Measurements from ENCODE around the gene AGFG1.

AGFG1 gene

DNA sequence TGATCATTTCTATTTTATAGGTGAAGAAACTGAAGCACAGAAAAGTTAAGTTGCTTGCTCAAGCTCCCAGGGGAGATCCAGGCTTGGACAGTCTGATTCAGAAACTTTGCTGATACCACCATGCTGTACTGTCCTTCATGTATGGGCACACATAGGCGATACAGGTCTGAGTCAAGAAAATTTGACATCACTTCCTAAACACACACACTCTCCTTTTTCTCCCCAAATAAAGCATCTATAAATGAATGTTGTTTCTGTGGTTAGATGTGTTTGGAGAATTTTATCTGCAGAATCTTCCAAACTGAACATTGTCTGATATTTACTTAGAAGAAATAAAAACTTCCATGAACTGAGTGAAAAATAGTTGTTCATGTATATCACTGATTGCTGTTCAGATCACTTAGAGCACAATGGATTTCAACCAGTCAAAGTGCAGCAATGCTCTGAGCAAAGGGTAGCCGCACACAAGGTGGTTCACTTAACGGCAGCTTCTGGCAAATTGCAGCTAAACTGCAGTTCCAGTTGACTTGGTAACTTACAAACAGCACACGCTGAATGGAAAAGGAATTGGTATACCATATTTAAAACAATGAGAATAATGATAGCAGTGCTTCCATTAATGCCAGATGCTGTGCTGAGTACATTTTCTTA, 10.0 kb upstream of the AGFG1 start:
- DNase-seq = peak; percentile 14

DNA sequence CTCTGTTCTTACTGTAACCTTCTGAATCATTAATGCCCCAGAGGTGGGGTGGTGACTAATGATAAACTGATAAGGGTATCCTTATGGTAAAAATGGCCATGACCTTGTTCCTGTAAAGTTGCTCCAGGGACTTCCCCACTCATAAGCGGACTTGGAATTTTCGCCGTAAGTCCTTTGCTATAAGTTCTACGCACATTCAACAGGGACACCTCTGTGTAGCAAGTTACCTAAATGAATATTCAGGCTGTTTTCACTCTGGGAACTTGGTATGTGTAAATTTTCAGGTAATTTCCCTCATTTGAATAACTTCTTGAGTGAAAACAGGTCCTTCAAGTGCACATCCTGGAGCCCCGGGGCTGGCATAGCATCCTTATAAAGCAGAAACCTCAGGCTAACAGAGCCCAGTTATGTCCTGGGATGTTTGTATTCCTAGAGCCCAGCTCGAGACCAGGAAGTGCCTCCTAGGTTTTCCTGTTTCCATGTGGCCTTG, 9.4 kb upstream of the AGFG1 start:
- DNase-seq = no peak

DNA sequence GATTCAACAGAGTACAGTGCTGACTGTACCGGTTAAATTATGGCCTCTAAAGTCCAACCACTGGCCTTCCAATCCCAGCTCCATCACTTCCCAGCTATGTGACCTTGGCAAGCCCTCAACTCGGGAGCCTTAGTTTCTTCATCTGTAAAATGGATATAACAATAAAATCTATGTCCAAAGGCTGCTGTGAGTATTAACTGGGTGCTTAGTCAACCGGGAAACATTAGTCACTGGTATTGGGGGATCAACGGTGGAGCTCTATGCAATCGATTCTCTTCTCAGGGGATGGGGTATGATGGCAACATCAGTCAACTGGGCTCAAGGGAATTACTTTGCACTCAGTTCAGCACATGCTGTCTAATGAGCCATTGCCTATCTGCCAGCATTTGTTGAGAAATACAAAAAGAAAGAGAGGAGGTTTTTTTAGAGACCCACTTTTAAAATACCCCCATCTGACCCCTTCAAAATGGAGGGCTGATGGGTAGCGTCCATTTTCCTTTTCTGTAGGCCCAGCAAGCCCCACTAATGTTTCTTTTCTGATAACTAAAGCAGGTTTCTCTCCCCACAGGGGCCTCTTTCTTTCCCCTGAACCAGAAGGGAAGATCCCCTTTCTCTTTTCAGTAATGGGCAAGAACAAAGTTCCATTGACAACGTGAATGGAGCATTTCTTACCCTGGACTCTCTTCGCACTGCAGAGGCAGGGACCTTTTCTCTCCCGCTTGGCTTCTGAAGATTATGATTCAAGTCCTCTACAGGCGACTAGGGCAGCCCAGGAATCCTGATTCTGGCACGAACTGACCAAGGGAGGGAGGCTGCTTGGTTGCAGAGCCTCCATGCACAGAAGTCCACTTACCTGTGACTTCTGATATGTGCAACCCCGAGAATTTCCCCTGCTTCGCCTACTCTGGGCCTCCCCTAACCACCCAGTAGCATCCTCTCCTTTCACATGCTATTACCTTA, 8.7 kb upstream of the AGFG1 start:
- DNase-seq = no peak

DNA sequence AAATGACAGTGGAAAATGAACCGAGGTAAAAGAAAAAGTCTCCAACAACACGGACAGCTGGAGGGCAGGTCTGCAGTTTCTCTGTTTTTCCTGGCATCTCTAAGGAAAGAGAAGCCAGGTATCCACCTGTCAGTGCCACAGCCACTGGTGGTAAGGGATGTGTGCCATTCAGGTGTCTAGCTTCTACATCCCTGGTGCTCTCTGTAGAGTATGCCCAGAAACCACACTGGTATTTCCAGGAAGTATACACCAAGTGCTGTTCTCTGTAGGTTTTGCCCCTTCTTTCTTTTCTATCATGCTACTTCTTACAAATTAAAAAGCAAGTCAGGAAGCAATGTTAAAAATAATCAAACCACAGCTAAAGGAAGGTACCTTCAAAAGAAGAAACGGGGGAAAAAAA, 7.6 kb upstream of the AGFG1 start:
- DNase-seq = no peak

DNA sequence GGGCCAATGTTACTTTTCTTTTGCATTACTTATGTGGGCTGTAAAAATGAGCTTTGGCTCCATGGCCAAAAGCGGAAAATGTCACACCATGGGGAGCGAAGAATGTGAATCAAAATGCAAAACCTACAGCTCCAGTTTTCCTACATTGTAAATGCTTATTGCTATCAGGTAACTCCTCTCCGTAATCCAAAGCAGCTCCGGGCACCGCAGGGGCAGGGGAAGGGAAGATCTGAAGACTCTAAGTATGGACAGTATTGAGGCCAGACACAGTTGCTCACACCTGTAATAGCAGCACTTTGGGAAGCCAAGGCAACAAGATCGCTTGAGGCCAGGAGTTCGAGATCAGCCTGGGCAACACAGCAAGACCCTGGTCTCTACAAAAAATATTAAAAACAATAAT, 7.1 kb upstream of the AGFG1 start:
- DNase-seq = no peak

DNA sequence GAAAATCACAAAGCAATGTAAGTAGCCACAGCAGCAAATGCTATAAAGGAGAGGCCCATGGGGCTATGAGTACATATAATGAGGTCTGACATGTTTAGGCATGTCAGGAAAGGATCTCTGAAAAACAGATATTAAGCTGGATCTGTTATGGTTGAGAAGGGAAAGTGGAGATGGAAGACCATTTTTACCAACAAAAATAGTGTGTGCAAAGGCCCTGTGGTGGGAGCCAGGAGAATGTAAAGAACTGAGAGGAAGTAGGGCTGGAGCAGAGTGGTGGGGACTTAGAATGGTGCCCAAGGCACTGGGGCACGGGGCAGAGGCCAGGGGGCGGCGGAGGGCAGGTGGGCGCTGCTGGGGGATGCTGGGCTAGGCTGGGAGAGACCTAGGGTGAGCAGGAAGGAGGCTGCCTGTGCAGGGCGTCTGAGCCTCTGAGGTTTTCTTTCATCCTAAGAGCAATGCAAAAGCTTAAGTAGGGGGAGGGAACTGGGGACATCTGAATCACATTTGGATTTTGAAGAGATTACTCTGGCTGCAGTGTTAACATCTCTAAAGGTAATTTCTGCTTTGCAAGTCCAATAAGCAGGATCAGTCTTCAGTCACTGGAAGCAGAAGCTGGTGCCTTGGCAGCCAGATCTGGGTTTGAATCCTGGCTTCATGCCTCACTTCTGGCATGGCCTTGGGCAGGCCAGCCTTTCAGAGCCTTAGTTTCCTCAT, 4.9 kb upstream of the AGFG1 start:
- no peak for DNase-seq

DNA sequence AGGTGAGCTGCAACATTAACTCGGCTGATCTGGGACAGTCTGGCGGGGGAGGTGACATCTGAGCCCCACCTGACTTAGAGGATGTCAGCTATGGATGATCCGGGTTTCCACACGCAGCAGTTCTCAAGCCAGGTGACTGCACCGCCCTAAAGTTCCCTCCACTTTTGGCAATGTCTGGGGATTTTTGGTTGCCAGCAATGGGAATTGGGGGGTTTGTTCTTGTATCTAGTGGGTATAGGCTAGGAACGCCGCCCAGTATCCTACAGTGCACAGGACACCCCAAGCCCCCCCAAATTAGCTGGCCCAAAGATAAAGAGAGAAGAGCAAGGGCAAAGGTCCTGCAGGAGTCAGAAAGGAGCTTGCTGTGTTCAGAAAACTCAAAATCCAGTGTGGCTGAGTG, 544 bp upstream of the AGFG1 start:
- no peak for DNase-seq

DNA sequence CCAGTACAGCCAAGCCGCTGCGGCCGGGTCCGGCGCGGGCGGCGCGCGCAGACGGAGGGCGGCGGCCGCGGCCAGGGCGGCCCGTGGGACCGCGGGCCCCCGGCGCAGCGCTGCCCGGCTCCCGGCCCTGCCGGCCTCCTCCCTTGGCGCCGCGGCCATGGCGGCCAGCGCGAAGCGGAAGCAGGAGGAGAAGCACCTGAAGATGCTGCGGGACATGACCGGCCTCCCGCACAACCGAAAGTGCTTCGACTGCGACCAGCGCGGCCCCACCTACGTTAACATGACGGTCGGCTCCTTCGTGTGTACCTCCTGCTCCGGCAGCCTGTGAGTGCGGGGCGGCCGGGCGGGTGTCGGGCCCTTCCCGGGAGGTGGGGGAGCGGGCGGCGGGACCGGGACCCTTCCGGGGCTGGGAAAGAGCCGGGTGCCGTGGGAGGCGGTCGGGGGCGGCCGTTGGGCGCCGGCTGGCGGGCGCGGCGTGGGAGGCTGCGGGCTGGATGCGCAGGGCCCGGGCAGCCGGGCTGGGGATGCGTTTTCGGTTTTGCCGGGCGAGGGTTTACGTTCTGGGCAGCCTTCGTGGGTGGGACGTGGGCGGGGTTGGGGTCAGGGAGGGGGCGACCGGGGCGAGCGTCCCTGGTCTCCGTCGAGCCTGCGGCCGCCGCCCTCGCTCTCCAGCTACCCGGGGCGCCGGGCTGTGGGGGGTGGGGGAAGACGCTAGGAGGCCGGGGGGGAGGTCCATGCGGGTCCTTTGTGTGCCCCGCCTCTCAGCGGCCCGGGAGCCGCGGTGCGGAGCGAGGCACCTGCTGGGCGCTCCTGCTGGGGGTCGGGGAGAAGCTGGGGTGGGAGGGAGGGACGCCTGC, 537 bp downstream of the AGFG1 start:
- DNase-seq = peak; percentile 33

DNA sequence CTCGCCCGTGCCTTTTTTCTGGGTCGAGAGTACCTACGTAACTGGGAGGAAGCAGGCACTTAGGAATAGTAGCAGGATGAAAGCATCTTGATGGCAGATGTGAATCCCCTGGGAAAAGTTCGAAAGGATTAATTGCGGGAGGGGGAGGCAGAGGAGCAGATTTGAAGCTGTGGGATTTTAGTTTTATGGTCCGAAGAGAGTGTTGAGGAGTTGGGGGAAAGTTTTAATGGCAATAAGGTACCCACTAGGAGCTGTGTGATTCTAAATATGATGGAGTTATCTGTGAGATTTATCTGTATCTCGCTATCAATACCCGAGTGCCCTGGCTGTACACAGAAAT, 1.1 kb downstream of the AGFG1 start:
- DNase-seq = no peak

DNA sequence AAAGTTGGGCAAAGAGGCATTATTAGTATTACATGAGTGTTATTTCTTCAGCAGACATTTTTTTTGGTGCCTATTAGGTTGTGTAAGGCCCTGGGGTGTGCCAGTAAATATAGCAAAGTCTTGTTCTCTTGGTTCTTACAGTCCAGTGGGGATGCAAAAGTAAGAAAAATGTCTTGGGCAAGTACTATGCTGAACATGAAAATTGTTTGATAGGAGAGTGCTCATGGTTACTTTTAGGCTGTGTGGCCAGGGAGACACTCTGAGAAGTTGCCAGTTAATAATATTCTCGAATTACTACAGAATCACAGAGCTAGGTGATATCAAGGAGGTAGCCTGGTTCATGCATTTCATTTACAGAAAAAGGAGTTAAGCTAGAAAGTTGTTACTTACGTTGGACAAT, 1.9 kb downstream of the AGFG1 start:
- no peak for DNase-seq

DNA sequence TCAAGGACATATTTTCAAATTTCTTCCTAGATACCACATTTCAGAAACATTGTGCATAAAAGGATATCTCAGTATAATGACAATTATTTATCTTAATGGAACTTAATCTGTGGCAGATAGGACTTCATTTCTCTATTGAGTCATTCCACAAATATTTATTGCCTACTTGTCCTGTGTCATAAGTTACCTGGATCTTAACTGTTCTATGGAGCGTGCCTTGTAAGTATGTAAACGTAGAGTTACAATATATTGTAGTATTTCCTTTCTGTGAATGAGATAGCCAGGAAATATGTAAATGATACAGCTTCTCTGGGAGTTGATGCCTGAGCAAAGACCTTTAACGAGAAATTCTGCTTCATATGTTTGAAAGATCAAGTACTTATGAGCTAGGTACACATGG, 2.5 kb downstream of the AGFG1 start:
- DNase-seq = no peak

DNA sequence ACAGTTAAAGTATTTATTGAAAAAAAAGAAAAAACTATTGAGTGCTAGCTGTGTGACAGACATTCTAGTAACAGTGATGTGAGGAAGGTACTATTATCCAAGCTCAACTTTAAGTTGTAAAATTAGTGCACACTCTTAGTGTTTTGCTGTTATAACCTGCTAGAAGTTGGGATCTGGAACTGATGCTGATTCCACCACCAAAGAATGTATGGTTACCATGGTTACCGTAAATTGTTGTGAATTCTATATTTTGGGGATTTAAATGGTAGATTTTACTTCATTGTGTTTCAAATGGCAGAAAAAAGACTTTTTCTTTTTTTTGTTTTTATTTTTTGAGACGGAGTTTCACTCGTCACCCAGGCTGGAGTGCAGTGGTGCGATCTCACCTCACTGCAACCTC, 5.3 kb downstream of the AGFG1 start:
- DNase-seq = peak; percentile 50

DNA sequence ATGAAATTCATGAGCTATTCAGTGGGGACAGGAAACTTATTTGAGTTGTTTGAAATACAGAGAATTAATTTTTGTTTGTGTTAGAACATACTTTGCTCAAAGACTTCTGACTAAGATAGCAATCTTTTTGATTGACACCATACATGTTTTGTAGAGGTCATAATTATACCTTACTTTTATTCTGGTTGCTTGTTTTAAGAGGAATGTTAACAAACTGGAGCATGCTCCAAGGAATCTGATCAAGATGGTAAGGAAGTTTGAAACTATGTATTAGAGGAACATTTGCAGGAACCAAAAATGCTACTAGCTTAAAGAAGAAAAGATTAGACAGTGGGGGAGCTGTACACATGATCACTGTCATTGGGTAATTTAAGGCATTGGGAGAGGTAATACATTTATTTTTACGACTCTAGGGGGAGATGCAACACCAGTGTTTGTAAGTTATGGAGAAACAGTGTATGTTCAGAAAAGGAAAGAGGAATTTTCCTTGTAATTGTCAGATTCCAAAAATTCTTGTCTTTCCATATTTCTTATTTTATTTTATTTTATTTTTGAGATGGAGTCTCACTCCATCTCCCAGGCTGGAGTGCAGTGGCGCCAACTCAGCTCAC, 8.0 kb downstream of the AGFG1 start:
- DNase-seq = peak; percentile 41

DNA sequence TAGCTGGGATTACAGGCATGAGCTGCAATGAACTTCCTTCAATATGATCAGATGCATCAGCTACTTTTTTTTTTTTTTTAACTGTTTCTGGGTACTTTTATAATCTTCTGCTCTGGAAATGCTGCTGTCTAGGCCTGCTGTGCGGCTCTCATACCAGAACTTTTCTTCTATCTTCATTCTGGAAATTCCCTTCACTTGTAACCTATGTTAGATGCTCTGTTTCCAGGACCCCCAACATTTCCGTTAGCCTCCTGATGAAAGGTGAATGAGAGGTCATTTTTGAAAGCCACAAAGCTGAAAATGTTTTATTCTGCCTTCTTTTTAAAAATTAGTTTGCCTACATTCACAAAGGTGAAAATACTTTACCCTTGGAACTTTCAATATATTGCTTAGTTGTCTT, 8.6 kb downstream of the AGFG1 start:
- DNase-seq = no peak

DNA sequence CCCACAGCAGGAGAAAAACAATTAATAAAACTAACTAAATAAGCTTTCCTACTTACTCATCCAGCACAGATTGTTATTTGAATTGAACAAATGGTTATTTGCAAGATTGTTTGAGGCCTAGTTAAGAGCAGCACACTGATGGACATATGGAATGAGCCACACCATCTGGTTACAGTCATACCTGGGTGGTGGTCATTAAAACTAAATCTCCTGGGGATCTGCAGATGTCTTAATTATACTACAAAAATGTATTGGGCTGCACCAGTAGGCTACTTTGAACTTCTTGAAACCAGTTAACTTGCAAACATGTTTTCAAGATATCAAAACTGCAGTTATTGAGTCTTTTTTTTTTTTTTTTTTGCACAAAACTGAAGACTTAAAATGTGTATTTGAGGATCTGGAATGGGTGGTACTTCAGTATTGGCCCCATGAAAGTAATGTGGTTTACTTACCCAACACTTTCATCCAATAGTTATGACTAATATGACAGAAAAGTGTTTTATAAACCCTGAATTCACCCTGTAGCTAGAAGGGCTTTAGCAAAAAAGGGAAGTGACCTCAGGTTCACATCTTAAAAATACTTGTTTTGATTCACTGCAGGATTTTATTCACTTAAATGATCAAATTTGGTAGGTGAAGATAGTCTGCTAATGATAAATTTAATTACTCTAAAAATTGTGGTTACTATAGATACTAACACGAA, 10.8 kb downstream of the AGFG1 start:
- peak; percentile 18 for DNase-seq

DNA sequence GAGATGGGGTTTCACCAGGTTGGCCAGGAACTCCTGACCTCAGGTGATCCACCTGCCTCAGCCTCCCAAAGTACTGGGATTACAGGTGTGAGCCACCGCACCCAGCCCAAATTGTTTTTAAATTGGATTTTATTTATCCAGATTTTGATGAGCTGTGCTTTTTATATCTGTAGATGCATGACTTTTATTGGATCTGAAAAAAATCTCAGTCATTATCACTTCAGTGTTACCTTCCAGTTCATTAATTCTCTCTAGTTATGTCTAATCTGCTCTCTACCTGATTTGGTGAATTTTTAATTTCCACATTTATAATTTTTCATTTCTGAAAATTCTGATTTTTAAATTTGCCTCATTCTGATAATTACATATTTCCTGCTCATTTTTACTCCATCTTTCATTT, 13.5 kb downstream of the AGFG1 start:
- DNase-seq = no peak

DNA sequence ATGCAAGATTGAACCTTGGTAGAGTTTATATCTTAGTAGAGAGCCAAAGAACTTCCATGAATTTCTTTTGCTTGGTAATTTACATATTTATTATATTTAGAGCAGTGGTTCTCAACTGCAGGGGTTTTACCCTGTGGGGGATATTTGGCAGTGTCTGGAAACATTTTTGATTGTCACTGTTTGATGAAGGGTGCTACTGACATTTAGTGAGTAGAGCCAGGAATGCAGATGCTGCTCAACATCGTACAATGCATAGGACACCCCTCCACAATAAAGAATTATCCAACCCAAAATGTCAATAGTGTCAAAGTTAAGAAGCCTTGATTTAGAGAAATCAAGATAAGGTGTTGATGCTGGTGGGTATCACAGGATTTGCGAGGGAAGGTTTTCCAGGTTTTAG, 14.7 kb downstream of the AGFG1 start:
- DNase-seq = no peak

DNA sequence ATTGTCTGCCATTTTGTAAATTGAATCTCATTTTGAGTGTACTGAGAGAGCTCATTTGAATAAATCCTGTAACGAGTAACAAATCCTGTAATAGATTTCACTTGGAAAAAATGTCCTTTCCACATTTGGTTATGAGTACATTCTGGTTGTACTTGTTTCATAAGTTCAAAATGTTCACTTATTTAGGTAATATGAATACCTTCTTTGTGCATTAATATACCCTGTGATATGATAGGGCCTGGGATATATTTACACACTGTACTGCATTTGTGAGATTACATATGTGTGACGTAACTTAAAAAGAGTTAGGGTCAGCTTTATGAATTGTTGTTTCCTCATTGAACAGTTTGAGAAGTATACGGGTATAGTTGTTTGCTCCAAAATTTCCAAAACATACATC, 16.1 kb downstream of the AGFG1 start:
- no peak for DNase-seq

DNA sequence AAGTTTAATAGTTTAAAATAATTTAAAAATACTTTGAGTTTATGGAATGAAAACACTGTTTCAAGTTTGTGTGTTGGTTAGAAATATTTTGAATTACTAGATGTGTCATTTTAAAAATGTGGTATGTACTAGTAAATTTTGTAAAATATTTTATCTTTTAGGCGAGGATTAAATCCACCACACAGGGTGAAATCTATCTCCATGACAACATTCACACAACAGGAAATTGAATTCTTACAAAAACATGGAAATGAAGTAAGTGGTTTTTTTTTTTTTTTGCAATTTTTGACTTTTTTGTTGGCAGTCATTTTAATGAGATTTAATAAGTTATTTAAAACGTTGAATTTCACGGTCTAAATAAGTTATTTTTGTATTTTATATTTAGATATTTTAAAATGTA, 19.4 kb downstream of the AGFG1 start:
- peak; percentile 54 for DNase-seq

DNA sequence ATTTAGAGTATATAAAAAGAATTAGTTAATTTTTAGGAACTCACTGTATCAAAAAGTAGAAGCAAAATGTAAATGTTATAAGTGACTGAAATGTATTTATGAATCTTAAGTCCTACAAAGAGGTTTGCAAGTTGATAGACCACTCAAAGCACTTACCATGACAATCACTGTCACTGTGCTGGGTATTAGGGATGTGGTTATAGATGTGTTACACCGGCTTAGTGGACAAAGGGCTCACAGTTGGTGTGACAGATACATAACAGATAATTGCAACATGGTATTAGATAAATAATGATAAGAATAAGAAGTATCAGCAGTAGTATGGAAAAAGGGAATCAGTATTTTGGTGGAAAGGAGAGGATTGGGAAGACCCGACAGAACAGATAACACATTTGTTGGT, 21.6 kb downstream of the AGFG1 start:
- DNase-seq = no peak

DNA sequence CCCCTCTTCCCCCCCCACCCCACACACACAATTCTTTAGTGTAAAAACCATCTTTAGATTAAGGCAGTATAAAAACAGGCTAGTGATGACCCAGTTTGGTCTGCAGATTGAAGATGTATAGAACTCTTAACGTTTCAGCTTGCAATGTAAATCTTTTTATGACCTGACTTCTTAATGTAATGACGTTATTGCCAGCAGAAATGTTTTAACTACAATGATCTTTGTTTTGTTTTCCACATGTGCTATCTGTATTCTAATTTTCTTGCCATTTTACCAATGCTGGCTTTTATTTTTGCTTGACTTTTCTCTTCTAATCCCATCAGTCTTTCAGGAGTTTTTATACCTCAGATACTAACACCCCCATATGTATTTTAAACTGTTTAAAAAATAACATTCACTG, 25.2 kb downstream of the AGFG1 start:
- no peak for DNase-seq
